Right hindlimb (tissue), 1 donor: ENCODE data around the gene DGKE.

Experiments used
- DNase-seq: peaks from one replicate; pipeline ENCODE4 v3.0.0-alpha.2; 2018

Gene DGKE

DNA sequence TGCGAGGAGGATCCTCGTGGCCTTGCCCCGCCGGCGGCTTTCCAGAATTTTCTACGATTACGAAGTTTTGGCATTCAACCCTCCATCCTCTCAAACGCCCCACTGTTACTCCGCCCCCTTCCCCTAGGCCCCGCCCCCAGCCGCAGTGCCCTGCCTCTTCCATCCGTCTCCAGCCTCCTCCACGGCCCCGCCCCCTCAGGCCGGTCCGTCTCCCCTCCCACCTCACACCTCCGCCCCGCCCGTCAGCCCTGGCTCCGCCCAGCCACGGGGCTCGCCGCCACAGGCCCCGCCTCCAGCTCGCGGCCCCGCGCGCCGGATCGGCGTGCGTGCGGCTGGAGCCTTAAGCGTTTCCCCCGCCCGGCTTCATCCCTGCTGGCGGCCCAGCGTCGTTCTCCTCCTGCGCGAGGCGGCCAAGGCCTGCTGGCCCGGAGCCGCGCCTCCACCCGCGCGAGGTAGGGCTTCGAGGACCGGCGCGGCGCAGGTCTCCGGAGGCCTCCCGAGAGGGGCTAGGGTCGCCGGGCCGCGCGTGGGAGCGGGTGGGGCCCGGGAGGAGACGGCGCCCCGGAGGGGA, at the start of gene DGKE, which contains the start of gene C17orf67:
Gene DGKE (plus strand): TSS at position 343 of the 571 bp plus-strand sequence. CDS start 645 bp downstream, outside the sequence.
Gene C17orf67 (minus strand): TSS at position 112 of the 571 bp plus-strand sequence. CDS start 18,110 bp downstream, outside the sequence.
- DNase-seq, result peak; percentile 99

DNA sequence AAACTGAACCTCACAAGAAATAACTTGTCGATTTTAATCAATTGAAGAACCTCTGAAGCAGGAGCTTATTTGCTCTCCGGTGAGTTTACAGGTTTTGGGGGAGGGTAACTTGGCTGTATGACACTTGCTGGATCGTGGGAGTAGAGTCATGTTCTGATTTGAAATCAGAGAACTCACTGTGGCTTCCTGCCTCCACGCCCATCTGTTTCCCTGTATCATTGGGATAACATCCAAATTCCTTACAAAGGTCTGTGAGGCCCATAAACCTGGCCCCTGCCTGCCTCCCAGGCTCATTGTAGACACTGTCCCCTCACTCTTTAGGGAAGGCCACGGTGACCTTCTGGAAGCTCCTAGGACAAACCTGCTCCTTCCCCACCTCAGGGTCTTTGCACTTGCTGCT, 48.5 kb upstream of the DGKE start:
- DNase-seq, result no peak

DNA sequence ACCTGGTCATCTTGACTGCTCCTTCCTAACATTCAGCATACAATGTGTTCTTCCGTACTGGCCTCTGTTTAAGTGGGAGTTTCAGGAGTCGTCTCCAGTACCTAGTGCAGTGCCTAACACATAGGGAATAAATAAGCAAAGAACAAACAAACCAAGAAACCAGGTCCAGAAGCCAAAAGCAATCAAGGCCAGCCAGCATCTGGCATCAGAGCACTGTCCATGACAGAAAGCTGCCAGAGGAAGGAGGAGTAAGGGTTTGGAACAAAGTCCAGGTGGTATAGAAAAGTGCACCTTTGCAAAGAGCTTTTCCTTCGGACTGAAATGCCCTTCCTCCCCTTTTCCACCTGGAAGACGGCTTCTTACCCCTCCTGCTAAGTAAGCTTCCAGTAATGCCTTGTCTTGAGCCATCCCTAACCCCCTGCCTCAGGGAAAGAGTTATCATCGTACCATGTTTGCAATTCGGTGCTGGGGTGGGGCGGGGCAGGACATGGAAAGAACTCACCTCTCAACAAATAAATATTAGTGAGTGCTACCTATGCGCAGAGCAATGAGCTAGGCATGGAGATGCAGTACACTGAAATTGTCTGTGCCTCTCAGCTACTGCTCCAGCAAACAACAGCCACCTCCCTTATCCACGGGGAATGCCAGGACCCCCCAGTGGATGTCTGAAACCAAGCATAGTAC, 47.8 kb upstream of the DGKE start:
- DNase-seq, result no peak

DNA sequence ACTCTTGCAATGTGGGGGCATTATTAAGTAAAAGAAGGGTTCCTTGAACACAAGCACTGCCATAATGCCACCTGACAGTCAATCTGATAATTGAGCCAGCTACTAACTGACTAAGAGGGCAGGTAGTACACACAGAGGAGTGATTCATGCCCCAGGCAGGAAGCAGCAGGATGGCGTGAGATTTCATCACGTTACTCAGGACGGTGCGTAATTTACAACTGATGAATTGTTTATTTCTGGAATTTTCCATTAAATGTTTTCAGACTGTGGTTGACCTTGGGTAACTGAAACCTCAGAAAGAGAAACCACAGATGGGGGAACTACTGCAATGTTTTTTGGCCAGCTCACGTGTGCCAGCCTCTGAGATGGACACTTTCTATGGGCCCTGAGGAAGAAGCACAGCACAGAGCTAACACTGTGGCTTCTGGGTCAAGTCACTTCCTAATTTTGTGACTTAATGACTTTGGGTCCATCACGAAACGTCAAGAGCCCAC, 46.9 kb upstream of the DGKE start:
- DNase-seq, result no peak

DNA sequence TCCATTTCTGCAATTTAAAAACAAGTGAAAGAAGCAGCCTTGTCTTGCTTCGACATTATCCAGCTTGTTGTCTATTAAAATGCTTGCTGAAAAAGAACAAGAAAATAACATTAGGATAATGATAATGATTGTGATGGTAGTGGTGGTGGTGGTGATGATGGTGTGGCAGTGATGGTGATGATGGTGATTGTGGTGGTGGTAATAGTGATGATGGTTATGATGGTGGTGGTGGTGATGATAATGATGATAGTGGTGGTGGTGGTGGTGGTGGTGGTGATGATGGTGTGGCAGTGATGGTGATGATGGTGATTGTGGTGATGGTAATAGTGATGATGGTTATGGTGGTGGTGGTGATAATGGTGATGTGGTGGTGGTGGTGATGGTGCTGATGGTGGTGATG, 41.7 kb upstream of the DGKE start:
- DNase-seq, result no peak

DNA sequence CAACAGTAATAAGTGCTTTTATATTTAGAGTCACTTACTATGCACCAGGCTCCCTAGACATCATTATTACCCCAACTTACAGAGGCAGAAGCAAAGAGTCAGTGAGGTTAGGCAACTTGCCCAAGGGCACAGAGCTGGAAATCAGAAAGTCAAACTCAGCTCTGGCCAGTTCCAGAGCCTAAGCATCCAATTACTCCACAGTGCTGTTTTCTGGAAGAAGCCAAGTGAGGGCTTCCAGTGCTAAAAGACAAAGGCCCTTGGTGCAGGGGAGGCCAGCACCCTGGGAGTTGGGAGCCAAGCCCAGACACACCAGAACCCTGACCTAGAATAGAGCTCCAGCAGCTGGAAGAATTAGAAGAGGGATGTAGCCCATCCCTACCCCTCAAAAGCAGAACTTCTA, 40.4 kb upstream of the DGKE start:
- DNase-seq, result no peak

DNA sequence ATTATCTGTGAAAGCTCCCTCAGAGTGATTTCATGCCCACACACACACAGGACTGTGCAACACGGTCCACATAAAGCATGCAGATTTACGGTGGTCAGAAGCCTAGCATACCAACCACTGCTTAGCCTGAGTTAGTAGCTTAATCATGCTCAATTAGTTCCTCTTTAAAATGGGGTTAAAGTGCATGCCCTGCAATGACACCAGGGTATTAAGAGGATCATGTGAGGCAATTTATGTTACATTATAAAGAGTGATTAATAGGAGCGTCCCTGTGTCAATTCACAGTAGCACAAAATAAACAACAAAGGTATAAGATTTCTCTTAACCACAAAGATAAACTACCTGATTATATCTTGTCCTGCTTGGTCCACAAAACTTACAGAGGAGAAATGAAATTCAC, 40.0 kb upstream of the DGKE start:
- DNase-seq, result no peak

DNA sequence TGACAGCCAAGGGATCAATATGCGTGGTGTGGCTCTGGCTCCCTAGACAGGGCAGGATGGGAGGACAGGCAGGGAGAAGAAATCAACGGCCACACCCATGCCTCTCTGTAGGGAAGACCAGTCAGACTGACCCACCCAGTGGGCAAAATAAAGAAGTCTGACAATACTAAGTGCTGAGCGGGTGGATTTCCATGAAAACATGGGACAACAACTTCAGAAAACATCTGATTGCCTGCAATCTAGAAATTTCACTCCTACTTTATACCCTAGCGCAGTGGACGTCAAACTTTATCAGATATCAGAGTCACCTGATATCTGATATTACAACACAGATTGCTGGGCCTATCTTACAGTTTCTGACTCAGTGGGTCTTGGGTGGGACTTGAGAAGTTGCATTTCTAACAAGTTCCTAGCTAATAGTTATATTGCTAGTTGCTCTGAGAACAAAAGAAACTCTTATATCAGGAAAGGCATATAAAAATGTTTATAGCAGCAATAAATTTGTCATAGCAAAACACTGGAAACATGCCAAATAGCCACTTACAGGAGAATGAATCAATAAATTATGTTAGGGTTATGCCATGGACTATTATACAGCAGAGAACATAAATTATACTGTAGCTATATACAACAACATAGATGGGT, 38.6 kb upstream of the DGKE start:
- DNase-seq, result no peak

DNA sequence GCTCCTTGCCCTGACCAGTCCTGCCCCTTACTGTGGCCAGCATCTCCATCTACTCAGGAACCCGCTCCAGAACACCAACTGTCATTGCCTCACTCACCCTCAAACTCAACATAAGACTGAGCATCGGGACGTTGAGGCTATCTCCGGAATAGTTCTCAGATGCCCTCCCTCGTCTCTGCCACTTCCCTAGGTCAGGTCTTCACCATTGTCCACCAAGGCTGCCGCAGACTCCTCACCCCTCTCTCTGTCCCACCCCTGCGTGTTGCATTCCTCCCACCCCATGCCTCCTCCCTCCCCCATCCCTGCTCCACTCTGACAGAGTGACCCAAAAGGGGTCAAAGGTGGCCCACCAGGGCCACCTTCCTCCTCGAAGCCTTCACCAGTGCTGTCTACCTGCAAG, 37.4 kb upstream of the DGKE start:
- no peak for DNase-seq

DNA sequence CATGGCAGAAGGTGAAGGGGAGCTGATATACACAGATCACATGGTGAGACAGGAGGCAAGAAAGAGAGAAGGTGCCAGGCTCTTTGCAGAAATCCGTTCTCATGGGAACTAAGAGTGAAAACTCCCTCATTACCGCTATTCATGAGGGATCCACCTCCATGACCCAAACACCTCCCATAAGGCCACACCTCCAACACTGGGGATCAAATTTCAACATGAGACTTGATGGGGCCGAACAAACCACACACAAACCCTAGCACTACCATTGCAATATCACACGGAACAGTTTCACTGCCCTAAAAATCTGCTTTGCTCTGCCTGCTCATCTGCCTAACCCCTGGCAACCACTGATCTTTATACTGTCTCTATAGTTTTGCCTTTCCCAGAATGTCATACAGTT, 35.0 kb upstream of the DGKE start:
- no peak for DNase-seq

DNA sequence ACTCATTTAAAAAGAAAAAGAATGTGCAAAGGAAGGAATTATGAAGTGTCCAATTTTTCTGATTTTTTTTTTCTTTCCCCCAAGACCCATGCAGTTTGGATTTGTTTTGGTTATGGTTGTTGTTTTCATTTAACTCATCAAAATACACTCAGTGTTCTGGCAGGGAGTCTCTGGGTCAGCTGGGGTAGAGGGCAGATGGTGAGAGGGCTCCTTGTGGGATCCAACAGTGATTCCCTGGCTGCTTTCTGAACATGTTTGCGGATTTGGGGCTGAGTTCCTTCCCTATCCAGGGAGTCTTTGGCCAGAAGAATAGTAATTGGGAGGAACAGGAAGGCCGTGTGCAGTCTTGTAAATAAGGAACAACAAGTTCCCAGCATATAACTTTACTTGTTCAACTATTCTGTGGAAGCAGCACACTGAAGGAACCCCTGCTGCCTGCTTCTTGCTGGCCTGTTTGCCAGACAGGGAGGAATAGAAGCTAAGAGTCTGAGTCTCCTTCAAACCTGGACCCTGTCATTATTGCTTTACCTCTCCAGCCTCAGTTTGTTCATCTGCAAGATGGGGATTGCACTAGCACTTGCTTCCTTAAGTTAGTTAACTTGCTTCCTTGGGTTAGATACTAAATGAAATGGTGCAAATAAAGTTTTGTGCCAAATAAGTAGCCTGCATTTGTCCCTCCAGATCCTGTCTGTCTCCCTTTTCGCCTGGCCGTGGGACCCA, 32.3 kb upstream of the DGKE start:
- no peak for DNase-seq

DNA sequence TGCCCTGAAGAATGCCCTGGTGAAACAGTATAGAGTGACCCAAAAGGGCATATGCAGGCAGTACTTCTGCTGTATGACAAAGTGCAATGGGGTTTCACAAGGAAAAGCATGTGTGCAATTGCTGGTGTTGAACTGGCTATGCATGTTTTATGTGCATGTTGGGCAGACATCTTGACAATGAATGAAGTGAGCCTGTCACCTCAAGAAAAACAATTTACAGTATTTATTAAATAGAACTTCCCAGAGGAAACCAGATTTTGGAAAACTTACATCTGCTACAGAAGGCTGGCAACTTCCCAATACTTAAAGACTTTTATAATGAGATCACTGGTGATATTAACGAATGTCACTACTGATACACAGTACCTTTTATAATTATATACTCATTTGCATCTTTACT, 30.9 kb upstream of the DGKE start:
- no peak for DNase-seq

DNA sequence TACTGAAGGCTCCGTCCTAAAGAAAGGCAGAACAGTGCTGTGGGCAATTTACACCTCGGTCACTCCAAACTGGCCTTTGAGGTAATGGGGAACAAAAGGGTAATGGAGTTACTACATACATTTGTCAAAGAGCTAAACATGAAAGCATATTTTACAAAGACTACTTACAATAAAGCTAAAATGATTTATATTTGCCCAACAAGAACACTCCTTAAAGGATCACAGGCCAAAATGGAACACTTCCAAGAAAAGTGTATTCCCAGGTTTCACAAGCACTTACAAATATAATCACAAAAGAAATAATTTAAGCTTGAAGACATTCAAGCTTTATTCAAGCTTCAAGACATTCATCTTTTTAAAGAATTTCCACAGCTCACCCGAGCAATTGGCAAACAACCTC, 29.5 kb upstream of the DGKE start:
- DNase-seq, result no peak

DNA sequence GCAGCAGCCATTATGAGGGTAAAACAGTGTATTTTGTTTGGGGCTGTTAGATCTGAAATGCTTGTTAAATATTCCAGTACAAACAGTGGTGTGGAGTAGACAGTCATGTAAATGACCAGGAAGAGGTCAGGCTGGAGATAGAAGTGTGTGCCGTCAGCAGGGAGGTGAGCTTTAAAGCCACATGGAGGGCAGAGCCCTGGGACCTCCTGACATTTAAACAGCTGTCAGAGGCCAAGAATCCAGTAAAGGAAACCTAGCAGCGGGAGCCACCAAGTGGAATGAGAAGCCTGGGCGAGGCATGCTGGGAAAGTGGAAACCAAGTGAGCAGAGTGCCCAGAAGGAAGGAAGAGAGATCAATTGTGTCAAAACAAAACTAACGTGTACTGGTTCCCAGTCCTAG, 27.0 kb upstream of the DGKE start:
- DNase-seq, result no peak

DNA sequence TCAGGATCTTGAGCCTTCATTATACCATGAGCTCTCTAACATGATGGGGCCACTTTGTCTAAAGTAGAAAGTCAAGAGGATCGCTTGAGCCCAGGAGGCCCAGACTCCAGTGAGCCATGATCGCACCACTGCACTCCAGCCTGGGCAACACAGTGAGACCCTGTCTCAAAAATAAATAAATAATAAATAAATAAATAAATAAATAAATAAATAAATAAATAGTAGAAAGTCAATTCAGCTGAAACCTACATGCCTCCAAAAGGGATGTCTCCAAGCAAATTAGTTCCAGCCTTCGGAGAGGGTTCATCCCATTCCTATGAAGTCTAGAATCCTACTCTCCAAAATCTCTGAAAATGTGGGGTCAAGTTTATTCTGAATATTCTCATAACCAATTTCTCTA, 26.2 kb upstream of the DGKE start:
- DNase-seq, result no peak

DNA sequence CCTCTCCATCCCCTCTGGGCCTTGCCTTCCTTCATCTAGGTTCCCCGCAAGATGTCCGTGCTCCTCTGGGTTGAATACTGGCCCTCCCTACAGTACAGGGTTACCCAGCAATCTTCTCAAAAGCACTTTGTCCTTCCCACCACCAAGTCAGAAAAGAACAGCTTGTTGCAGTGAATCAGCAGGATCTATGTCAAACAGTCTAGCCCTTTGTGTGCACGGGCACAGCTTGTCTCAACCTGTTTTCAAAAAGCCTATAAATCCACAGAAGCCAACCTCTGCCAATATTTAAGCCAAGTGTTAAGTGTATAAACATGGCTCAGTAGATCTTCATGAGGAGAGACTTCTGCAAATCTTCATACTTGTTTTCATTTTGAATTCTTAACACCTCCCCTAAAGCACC, 25.4 kb upstream of the DGKE start:
- DNase-seq, result no peak

DNA sequence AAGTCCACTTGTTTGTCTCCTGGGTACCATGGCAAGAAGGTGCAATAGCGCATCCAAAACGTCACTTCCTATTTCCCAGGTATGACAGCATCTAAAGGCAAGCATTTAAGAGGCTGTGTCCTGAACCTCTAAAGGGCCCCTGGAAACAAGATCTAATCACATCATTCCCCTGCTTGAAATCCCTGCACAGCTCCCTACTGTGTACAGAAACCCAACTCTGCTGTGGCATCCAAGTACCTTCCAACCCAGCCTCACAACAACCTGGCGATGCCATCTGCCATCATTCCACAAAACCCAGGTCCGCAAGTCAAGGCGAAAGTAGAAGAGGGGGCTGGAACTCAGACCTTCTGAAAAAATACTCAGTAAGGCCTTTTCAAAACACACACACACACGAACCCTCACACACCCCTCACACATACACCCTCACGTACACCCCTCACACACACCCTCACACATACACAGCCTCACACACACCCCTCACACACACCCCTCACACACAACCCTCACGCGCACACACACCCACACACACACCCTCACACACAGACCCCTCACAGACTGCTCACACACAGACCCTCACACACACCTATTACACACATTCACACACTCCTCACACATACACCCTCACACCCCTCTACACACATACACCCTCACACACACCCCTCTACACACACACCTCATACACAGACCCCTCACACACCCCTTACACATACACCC, 24.7 kb upstream of the DGKE start:
- no peak for DNase-seq

DNA sequence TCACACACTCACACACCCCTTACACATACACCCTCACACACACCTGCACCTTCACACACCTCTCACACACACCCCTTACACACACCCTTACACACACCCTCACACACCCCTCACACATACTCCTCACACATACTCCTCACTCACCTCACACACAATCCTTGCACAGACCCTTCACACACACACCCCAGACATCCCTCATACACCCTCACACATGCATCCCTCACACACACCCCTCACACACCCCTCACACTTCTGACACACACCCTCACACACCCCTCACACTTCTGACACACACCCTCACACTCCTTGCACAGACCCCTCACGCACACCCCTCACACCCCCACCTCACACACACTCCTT, 24.2 kb upstream of the DGKE start:
- DNase-seq, result no peak

DNA sequence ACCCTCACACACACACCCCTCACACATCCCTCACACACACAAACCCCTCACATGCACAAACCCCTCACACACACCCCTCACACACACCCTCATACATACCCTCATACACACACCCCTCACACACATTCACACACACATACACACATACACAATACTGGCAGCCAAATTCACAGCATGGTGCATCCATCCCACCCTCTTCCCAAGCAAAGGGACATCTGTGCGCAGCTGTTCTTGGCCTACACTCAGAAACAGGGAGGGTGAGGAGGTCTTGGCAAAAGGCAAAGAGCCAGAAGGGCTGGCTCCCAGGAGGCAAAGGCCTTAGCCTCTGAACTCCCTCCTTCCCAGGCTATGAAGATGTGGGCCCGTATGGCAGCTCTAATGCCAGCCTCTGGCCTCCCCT, 23.6 kb upstream of the DGKE start:
- peak; percentile 69 for DNase-seq

DNA sequence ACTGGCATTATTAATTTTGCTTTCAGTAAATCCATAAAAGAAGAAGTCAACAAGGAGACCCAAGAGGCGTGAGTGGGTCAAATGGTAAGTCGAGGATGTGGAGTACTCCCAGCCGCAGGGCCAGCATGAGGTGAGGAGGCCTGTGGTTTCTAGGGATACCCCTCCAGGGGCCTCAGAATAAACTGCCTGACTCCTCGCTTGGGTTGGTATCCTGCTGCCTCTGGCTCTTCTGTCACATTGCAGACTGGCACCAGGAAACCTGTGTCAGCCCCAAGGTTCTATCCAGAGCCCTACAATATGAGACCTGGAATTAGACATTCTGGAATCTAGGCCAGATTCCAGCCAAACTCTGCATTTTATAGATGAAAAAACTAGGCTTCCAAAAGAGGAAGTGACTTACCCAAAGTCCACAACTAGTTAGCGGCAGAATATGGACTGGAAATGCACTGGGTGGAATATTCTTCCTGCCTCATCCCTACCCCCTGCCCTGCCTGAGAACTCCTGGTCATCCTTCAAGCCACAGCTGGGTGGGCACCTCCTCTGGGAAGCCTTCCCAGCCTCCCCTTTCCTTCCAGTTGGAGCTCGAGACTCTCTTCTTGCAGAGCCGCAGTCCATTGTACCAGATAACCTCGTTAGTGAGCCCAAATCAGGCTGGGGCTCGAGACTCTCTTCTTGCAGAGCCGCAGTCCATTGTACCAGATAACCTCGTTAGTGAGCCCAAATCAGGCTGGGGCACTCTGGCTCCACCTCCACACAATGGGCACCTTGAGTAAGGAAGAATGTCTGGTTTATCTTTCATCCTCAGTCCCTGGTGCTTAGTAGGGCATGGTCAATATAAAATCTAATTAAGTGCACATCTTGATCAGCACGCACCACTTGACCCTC, 22.8 kb upstream of the DGKE start:
- no peak for DNase-seq

DNA sequence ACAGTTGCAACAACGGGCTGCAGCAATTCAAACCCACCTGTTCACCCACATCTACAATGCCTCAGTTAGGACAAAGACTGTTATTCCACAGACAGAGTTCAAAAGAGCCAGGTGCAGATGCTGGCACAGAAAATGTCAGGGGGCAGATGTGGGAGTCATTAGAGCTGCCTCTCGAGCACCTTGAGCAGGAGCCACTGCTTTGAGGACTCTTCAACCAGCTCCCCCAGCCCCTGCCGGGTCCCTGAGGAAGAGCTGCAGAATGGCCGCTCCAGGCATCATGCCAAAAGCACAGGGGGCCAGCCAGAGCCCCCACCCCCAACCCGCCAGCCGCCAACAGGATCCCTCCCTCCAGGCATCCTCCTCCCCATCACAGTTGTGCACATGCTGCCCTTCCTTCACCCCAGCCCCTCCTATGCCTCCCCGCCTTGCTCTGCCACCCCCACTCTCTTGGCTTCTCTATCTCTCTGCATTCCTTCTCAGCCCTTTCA, 21.0 kb upstream of the DGKE start:
- DNase-seq, result peak; percentile 55

DNA sequence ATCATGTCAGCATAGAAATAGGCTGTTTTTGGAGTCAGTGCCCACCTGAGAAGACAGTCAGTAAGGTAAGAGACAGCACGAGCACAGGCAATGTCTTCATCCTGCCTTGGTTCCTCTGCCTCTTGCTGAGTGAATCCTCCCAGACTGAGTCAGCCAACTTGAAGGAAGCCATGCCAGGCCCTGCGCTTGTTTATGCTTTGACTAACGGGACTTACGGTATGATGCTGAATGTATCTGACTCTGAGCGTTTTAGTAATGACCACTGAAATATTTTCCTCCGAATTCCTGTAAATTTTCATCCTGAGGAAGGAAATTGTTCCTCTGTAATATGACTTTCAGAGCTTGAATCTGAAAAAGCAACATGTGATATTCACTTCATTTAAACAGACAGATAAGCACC, 18.2 kb upstream of the DGKE start:
- no peak for DNase-seq
